Motor neuron (in vitro differentiated cells): ENCODE data around the gene DPEP1. TPM values are rescaled to one million over a fixed set of nuclear protein-coding genes. Genes with fewer than 3 reads are reported as not detected.
"Not testable (repeated sequence)": the region's sequence is repeated elsewhere in the genome, so short reads cannot be mapped to it uniquely, and the experiment has no call there.

Experiments used
- ATAC-seq, 8 experiments: fragments of 200-7000 bp; cut with Tn5 transposase; replicated peaks in 6 of 8; 2 replicates each; pipeline ENCODE4 v1.8.0; 2021; ENCODE audit warnings: mild to moderate bottlenecking in 8 of 8, moderate library complexity in 8 of 8
- H3K27ac ChIP-seq, 2 donors: fragments of 250-450 bp; sonication (Bioruptor Pico); 2 replicates each; pipeline ENCODE4 v1.9.0; 2021; ENCODE audit warnings: antibody characterized with exemption in 2 of 2, mild to moderate bottlenecking in 2 of 2, moderate library complexity in 1 of 2
- H3K4me1 ChIP-seq, 2 donors: fragments of 250-450 bp; sonication (Bioruptor Pico); replicated peaks in 1 of 2; 2 replicates each; pipeline ENCODE4 v1.6.1; 2021; ENCODE audit warnings: antibody characterized with exemption in 2 of 2, mild to moderate bottlenecking in 2 of 2, moderate library complexity in 1 of 2
- H3K4me3 ChIP-seq, 5 donors: fragments of 250-450 bp; sonication (Bioruptor Pico); 2 replicates each; pipeline ENCODE4 v1.9.0; 2021; ENCODE audit warnings: antibody characterized with exemption in 5 of 5, mild to moderate bottlenecking in 5 of 5, moderate library complexity in 4 of 5
- WGBS, 10 experiments: fragments of 450-650 bp; shearing (Covaris generic); methylation state at CpG; one replicate each; pipeline ENCODE4 v1.0.0; 2022; 5-methylcytosine and 5-hydroxymethylcytosine counted together
- in situ Hi-C, 9 experiments: fragments of 400-800 bp; cut with MboI; loops; one replicate each; pipeline ENCODE4 v1.15.0; 2021; ENCODE audit warnings: low sequenced_read_pairs in 9 of 9, low pct_unique_long_range_greater_than_20kb in 2 of 9; ENCODE audit not compliant: unreplicated experiment in 9 of 9
- total RNA-seq, 8 experiments: library from RNA; unstranded; fragments of 300-600 nt; gene quantifications; 2 replicates each; pipeline versions ENCODE4 v1.2.3 to v1.2.4, GENCODE V29; 2022

The DPEP1 gene
- total RNA-seq, 8 experiments from 2014 or later, result 0.21 to 1.4 (median 0.34) TPM

DNA sequence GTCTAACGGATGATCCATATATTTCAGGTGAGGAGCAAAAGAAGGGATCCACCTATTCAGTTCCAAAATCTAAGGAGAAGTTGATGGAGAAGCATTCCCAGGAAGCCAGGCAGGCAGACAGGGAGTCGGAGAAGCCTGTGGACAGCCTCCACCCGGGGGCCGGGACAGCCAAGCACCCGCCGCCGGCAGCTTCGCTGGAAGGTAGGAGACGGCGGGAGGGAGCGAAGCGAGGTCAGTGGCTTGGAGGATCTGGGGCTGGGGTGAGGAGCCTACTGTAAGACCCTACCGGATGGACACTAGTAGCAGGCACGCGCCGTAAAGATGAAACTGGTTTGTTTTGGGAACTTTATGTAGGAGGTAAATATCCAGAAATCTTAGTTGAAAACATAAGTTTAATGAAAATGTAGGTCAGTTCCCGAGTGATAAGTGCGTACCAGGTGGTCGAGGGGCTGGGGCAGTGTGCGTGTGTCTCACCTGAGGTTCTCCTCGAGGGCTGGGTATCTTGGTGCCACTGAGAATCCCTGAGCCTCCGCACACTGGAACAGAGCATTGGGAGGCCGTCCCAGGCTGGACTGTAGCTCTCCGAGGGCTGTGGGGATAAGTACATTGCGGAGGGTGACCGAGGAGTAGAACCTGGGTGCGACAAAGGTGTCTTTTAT lies 44.9 kb downstream of the DPEP1 start:
- Histone ChIP-seq H3K4me3 (peak overlapping the region; percentile 71 to 95 (median 81)), H3K27ac (peak overlapping the region; percentile 28 to 83), H3K4me1 (peaks cover 13 to 15% of the 10 kb centered on the region in 2 donors)
- WGBS, 10 experiments, result 5 to 80% (median 18%) methylated on average over 1 to 22 of the region's 27 CpGs; no CpG with 5 or more reads in 2 of the 10 experiments
- in situ Hi-C loops, result no loop called here
- ATAC-seq, result peak; percentile 14 to 29 (median 24)

DNA sequence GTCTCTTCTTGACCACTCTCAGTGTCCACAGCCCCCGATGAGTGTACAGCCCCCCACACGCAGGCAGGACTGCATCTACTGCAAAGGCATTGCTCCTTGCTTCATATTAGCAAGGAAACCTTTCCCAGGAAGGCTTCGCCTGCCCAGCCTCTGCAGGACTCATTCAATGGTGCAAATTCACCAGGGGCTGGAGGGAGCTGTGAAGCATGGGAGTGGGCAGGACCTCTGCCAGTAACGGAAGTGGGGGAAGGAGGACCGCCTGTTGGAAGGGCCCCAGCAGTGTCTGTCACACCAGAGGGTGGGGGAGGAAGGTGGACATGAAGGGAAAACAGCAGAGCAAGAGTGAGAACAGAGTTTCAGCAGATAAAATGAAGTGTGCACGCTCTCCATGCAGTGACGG lies 46.7 kb downstream of the DPEP1 start:
- no peak overlapping the region for H3K27ac ChIP-seq
- H3K4me3 ChIP-seq, result no peak overlapping the region
- in situ Hi-C loops, result no loop called here
- WGBS, 10 experiments, result 88 to 100% (median 92%) methylated on average over 1 to 6 of the region's 7 CpGs; no CpG with 5 or more reads in 5 of the 10 experiments
- peaks cover 13 to 15% of the 10 kb centered on the region in 2 donors for H3K4me1 ChIP-seq
- no peak for ATAC-seq

DNA sequence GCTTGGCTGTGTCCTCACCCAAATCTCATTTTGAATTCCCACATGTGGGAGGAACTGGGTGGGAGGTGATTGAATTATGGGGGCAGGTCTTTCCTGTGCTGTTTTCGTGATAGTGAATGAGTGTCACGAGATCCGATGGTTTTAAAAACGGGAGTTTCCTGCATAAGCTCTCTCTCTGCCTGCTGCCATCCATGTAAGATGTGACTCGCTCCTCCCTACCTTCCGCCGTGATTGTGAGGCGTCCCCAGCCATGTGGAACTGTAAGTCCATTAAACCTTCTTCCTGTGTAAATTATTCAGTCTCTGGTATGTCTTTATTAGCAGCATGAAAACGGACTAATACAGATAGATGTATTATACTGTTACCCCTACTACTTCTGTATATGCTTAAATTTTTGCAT lies 47.8 kb downstream of the DPEP1 start:
- H3K4me3 ChIP-seq, result no peak overlapping the region
- in situ Hi-C loops, result no loop called here
- ATAC-seq, result no peak
- WGBS, 10 experiments, result 84 to 100% (median 100%) methylated on average over 2 to 7 of the region's 9 CpGs; no CpG with 5 or more reads in 2 of the 10 experiments
- H3K27ac ChIP-seq, result no peak overlapping the region
- peaks cover 13% of the 10 kb centered on the region in 2 donors for H3K4me1 ChIP-seq

GRCh38 chr16:89664238-89664637 lies 50.8 kb downstream of the DPEP1 start:
- H3K4me1 ChIP-seq, H3K4me3 ChIP-seq, in situ Hi-C loops, H3K27ac ChIP-seq: not testable (repeated sequence)
- WGBS, 10 experiments, result 40 to 90% (median 82%) methylated on average over 1 to 7 of the region's 11 CpGs; no CpG with 5 or more reads in 6 of the 10 experiments
- peak in 3 of 8 experiments; percentile 30 to 61 (median 59) for ATAC-seq

- H3K4me1 ChIP-seq, ATAC-seq, in situ Hi-C loops, H3K27ac ChIP-seq, H3K4me3 ChIP-seq: not testable (repeated sequence)
- WGBS, 10 experiments, result 24 to 100% (median 52%) methylated on average over 1 to 4 of the region's 7 CpGs; no CpG with 5 or more reads in 5 of the 10 experiments
Observed at GRCh38 chr16:89667000-89667399, 53.6 kb downstream of the DPEP1 start.

GRCh38 chr16:89667633-89668032 lies 54.2 kb downstream of the DPEP1 start:
- in situ Hi-C loops, result no loop called here
- Histone ChIP-seq H3K4me3 (no peak overlapping the region), H3K4me1 (no peaks in the 10 kb centered on the region), H3K27ac (no peak overlapping the region)
- no peak for ATAC-seq
- 60 to 100% (median 80%) methylated on average over 1 to 5 of the region's 9 CpGs; no CpG with 5 or more reads in 5 of the 10 experiments for WGBS, 10 experiments

DNA sequence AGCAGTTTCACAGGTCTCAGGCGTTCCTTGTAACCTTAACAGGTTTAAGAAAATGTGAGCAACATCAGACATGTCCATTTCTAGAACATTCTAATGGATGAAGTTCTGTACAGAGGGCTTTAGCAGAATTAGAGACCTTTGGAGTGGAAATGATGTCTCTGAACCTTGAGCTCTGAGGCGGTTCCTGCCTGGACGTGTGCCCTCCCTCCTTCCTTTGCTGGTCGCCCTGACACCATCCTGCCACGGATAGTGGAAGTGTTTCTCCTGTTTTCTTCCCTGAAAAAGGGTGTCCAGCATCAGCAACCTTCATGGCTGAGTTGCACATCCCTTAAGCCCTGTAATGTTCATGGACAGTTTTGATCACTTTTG lies 55.3 kb downstream of the DPEP1 start:
- in situ Hi-C loops, result no loop called here
- Histone ChIP-seq H3K4me1 (no peaks in the 10 kb centered on the region), H3K4me3 (no peak overlapping the region), H3K27ac (no peak overlapping the region)
- 60 to 100% (median 80%) methylated on average over 1 to 5 of the region's 5 CpGs; no CpG with 5 or more reads in 5 of the 10 experiments for WGBS, 10 experiments
- ATAC-seq, result no peak

GRCh38 chr16:89669755-89670154 lies 56.3 kb downstream of the DPEP1 start:
- Histone ChIP-seq H3K27ac (no peak overlapping the region), H3K4me1 (no peaks in the 10 kb centered on the region), H3K4me3 (no peak overlapping the region)
- no CpG with 5 or more reads among the region's 13 CpGs for WGBS, 10 experiments
- in situ Hi-C loops, result no loop called here
- peak in 3 of 8 experiments; percentile 12 to 34 (median 16) for ATAC-seq

- Histone ChIP-seq H3K27ac (no peak overlapping the region), H3K4me1 (no peaks in the 10 kb centered on the region), H3K4me3 (no peak overlapping the region)
- WGBS, 10 experiments, result 40 to 100% (median 90%) methylated on average over 1 to 8 of the region's 10 CpGs; no CpG with 5 or more reads in 2 of the 10 experiments
- in situ Hi-C loops, result no loop called here
- ATAC-seq, result peak in 1 of 8 experiments; percentile 18
Observed at GRCh38 chr16:89670496-89671431, 57.3 kb downstream of the DPEP1 start.

DNA sequence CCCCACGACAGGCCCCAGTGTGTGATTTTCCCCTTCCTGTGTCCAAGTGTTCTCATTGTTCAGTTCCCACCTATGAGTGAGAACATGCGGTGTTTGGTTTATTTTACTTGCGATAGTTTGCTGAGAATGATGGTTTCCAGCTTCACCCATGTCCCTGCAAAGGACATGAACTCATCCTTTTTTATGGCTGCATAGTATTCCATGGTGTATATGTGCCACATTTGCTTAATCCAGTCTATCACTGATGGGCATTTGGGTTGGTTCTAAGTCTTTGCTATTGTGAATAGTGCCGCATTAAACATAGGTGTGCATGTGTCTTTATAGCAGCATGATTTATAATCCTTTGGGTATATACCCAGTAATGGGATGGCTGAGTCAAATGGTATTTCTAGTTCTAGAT lies 58.1 kb downstream of the DPEP1 start:
- WGBS, 10 experiments, result 100% methylated on average over 2 of the region's 4 CpGs; no CpG with 5 or more reads in 9 of the 10 experiments
- H3K4me1 ChIP-seq, H3K27ac ChIP-seq, ATAC-seq, H3K4me3 ChIP-seq, in situ Hi-C loops: not testable (repeated sequence)

- Histone ChIP-seq H3K27ac (no peak overlapping the region), H3K4me3 (no peak overlapping the region), H3K4me1 (no peaks in the 10 kb centered on the region)
- ATAC-seq, result no peak
- WGBS, 10 experiments, result 48 to 100% (median 88%) methylated on average over 1 to 13 of the region's 16 CpGs; no CpG with 5 or more reads in 1 of the 10 experiments
- in situ Hi-C loops, result no loop called here
Observed at GRCh38 chr16:89672177-89672941, 58.9 kb downstream of the DPEP1 start.

GRCh38 chr16:89678258-89678657 lies 64.8 kb downstream of the DPEP1 start:
- no peaks in the 10 kb centered on the region for H3K4me1 ChIP-seq
- H3K4me3 ChIP-seq, result no peak overlapping the region
- in situ Hi-C loops, result no loop called here
- 80 to 100% (median 88%) methylated on average over 1 to 2 of the region's 2 CpGs for WGBS, 10 experiments
- ATAC-seq, result no peak
- no peak overlapping the region for H3K27ac ChIP-seq
